H1 (cell line): ENCODE data around the gene AHNAK2. TPM values are rescaled to one million over a fixed set of nuclear protein-coding genes. Genes with fewer than 3 reads are reported as not detected.

Experiments used
- CTCF ChIA-PET: fragments of 300-600 bp; sonication (Branson Sonifier 250); formaldehyde crosslinking; loops from one replicate; lab custom pipeline; 2021; ENCODE audit not compliant: partially characterized antibody; lab: Charles Lee
- POLR2A ChIA-PET: fragments of 300-600 bp; sonication (Branson Sonifier 250); formaldehyde crosslinking; loops from one replicate; lab custom pipeline; 2021; ENCODE audit warnings: inconsistent platforms; ENCODE audit not compliant: partially characterized antibody; lab: Charles Lee
- DNase-seq, 2 experiments: peaks; one replicate each; pipeline versions ENCODE4 v3.0.0 to v3.0.0-alpha.2; 2010 to 2022; ENCODE audit warnings: low spot score in 2 of 2, low read depth in 1 of 2, mixed read lengths in 1 of 2
- FAIRE-seq: peaks from 2 replicates; lab custom pipeline; 2011; peaks lifted over from hg19 to GRCh38; lab: Jason Lieb, UNC
- H2AFZ ChIP-seq: 2 replicates; pipeline ENCODE4 v1.8.1; 2012; ENCODE audit warnings: low read length, inconsistent platforms
- H2AK5ac ChIP-seq: 2 replicates; pipeline ENCODE4 v1.6.1; 2013; ENCODE audit warnings: low read depth, low read length
- H2BK120ac ChIP-seq: replicated peaks from 2 replicates; pipeline ENCODE3; 2013; ENCODE audit warnings: low read depth, low read length, inconsistent platforms
- H2BK12ac ChIP-seq: 2 replicates; pipeline ENCODE4 v1.6.1; 2013; ENCODE audit warnings: low read depth, low read length
- H2BK15ac ChIP-seq: 2 replicates; pipeline ENCODE4 v1.6.1; 2013; ENCODE audit warnings: low read length
- H2BK20ac ChIP-seq: 2 replicates; pipeline ENCODE4 v1.6.1; 2013; ENCODE audit warnings: low read length
- H2BK5ac ChIP-seq: 2 replicates; pipeline ENCODE4 v1.6.1; 2013; ENCODE audit warnings: low read depth, low read length
- H3K14ac ChIP-seq: 2 replicates; pipeline ENCODE4 v1.6.1; 2013; ENCODE audit warnings: inconsistent platforms; ENCODE audit not compliant: insufficient read length
- H3K18ac ChIP-seq: 2 replicates; pipeline ENCODE4 v1.6.1; 2013; ENCODE audit warnings: low read length; ENCODE audit errors: extremely low read depth
- H3K23ac ChIP-seq: 2 replicates; pipeline ENCODE4 v1.6.1; 2013; ENCODE audit warnings: inconsistent platforms; ENCODE audit not compliant: insufficient read length
- H3K23me2 ChIP-seq: 2 replicates; pipeline ENCODE4 v1.6.1; 2013; ENCODE audit warnings: low read depth, low read length
- H3K27ac ChIP-seq: 2 replicates; pipeline ENCODE4 v1.6.1; 2011; ENCODE audit warnings: low read depth, low read length, inconsistent platforms
- H3K27me3 ChIP-seq, 4 experiments: replicated peaks in 1 of 4; 1 replicate in 1 of 4; 2 replicates in 3 of 4; pipeline versions ENCODE4 v1.6.1 to v1.8.1; 2011 to 2013; ENCODE audit warnings: low read length in 3 of 4, mild to moderate bottlenecking in 3 of 4, inconsistent platforms in 2 of 4, mixed read lengths in 2 of 4, moderate library complexity in 1 of 4; ENCODE audit not compliant: control insufficient read depth in 3 of 4, insufficient read depth in 3 of 4; ENCODE audit errors: extremely low read depth in 1 of 4
- H3K36me3 ChIP-seq, 4 experiments: 2 replicates each; pipeline versions ENCODE4 v1.6.1 to v1.8.1; 2011 to 2013; ENCODE audit warnings: mild to moderate bottlenecking in 4 of 4, low read length in 3 of 4, moderate library complexity in 2 of 4, control low read depth in 1 of 4, inconsistent platforms in 1 of 4; ENCODE audit not compliant: insufficient read depth in 4 of 4, control insufficient read depth in 2 of 4
- H3K4ac ChIP-seq: replicated peaks from 2 replicates; pipeline ENCODE3; 2013; ENCODE audit warnings: low read length, low read depth, mixed read lengths, inconsistent platforms; ENCODE audit not compliant: insufficient read length
- H3K4me1 ChIP-seq, 4 experiments: replicated peaks in 1 of 4; 1 replicate in 1 of 4; 2 replicates in 3 of 4; pipeline versions ENCODE4 v1.6.1 to v1.8.1; 2011 to 2013; ENCODE audit warnings: low read length in 3 of 4, inconsistent platforms in 2 of 4, mixed read lengths in 1 of 4; ENCODE audit not compliant: insufficient read depth in 4 of 4, control insufficient read depth in 3 of 4
- H3K4me2 ChIP-seq, 2 experiments: 2 replicates each; pipeline versions ENCODE4 v1.6.1 to v1.8.1; 2011 to 2013; ENCODE audit warnings: low read depth in 2 of 2, low read length in 2 of 2, control low read depth in 1 of 2, inconsistent platforms in 1 of 2, mild to moderate bottlenecking in 1 of 2; ENCODE audit not compliant: insufficient read depth in 1 of 2
- H3K4me3 ChIP-seq, 4 experiments: fragments of 200-600, 300-600 bp in 1 of 4; sonication (generic), shearing (Covaris generic), sonication (Bioruptor Twin) in 1 of 4; 2 replicates each; pipeline versions ENCODE4 v1.5.1 to v1.8.1; 2011 to 2016; ENCODE audit warnings: low read length in 4 of 4, low read depth in 3 of 4, control low read depth in 2 of 4, inconsistent platforms in 2 of 4, mild to moderate bottlenecking in 2 of 4, mixed read lengths in 1 of 4, moderate library complexity in 1 of 4; ENCODE audit not compliant: insufficient read depth in 2 of 4; ENCODE audit errors: extremely low read depth in 1 of 4
- H3K56ac ChIP-seq: replicated peaks from 2 replicates; pipeline ENCODE3; 2013; ENCODE audit warnings: low read depth, mild to moderate bottlenecking, mixed read lengths, low read length, inconsistent platforms; ENCODE audit not compliant: insufficient read length
- H3K79me1 ChIP-seq: 2 replicates; pipeline ENCODE4 v1.6.1; 2013; ENCODE audit warnings: low read depth, low read length, control low read depth
- H3K79me2 ChIP-seq, 2 experiments: 2 replicates each; pipeline versions ENCODE4 v1.6.1 to v1.8.1; 2012 to 2013; ENCODE audit warnings: low read length in 2 of 2, mild to moderate bottlenecking in 2 of 2, inconsistent platforms in 1 of 2; ENCODE audit not compliant: insufficient read depth in 2 of 2, control insufficient read depth in 1 of 2
- H3K9ac ChIP-seq, 4 experiments: replicated peaks in 1 of 4; 1 replicate in 1 of 4; 2 replicates in 3 of 4; pipeline versions ENCODE4 v1.6.1 to v1.8.1; 2011 to 2013; ENCODE audit warnings: low read depth in 3 of 4, low read length in 3 of 4, control low read depth in 2 of 4, mild to moderate bottlenecking in 2 of 4, moderate library complexity in 2 of 4, inconsistent platforms in 1 of 4; ENCODE audit errors: extremely low read depth in 1 of 4
- H3K9me3 ChIP-seq, 2 experiments: 2 replicates each; pipeline versions ENCODE4 v1.6.1 to v1.8.1; 2012 to 2013; ENCODE audit warnings: mild to moderate bottlenecking in 2 of 2, moderate library complexity in 2 of 2, control low read depth in 1 of 2, inconsistent platforms in 1 of 2, low read depth in 1 of 2, low read length in 1 of 2, mixed read lengths in 1 of 2; ENCODE audit not compliant: insufficient read depth in 2 of 2
- H4K20me1 ChIP-seq, 2 experiments: replicated peaks in 1 of 2; 2 replicates each; pipeline versions ENCODE3 to v1.8.1; 2011 to 2013; ENCODE audit warnings: inconsistent platforms in 2 of 2, low read length in 2 of 2, mild to moderate bottlenecking in 1 of 2; ENCODE audit not compliant: insufficient read depth in 2 of 2, control insufficient read depth in 1 of 2
- H4K5ac ChIP-seq: 2 replicates; pipeline ENCODE4 v1.6.1; 2013; ENCODE audit warnings: low read length, low read depth, mixed read lengths, inconsistent platforms; ENCODE audit not compliant: insufficient read length
- H4K8ac ChIP-seq: 2 replicates; pipeline ENCODE4 v1.8.0; 2013; ENCODE audit warnings: mild to moderate bottlenecking, moderate library complexity, low read length, inconsistent platforms; ENCODE audit not compliant: insufficient read depth; ENCODE audit errors: extremely low read depth
- H4K91ac ChIP-seq: replicated peaks from 2 replicates; pipeline ENCODE3; 2013; ENCODE audit warnings: low read length, mixed read lengths, inconsistent platforms; ENCODE audit not compliant: insufficient read length
- SIN3A ChIP-seq, 2 experiments: IDR thresholded peaks in 1 of 2; conservative IDR thresholded peaks in 1 of 2; 2 replicates each; pipeline ENCODE4 v1.6.1; 2011 to 2012; ENCODE audit warnings: low read length in 2 of 2, improper control_type of control experiment in 1 of 2, low read depth in 1 of 2, mild to moderate bottlenecking in 1 of 2
- SUZ12 ChIP-seq: fragments of 200-600 bp; sonication (generic); IDR thresholded peaks from 2 replicates; pipeline ENCODE4 v1.6.1; 2012; ENCODE audit warnings: mild to moderate bottlenecking, inconsistent platforms, low read length, moderate library complexity, mixed read lengths
- WGBS, 2 experiments: shearing (Covaris generic) in 1 of 2; methylation state at CpG; one replicate each; pipeline versions ENCODE4 v1.1.6 to v1.1.7; 2013 to 2015; ENCODE audit warnings: low lambda C conversion rate in 2 of 2, mixed read lengths in 2 of 2, inconsistent platforms in 1 of 2, low coverage in 1 of 2, missing lambda C conversion rate in 1 of 2; ENCODE audit not compliant: insufficient replicate concordance in 2 of 2, insufficient coverage in 1 of 2, insufficient read length in 1 of 2; ENCODE audit errors: extremely low coverage in 1 of 2, missing lambda C conversion rate in 1 of 2; 5-methylcytosine and 5-hydroxymethylcytosine counted together
- polyA plus RNA-seq, 7 experiments: library from polyadenylated mRNA; depleted of rRNA in 3 of 7; stranded (reverse) in 5 of 7; unstranded in 2 of 7; fragments of >200 nt in 5 of 7; fragments of 200-250 nt in 2 of 7; gene quantifications; 1 replicate in 5 of 7; 2 replicates in 1 of 7; 4 replicates in 1 of 7; pipeline versions ENCODE4 v1.2.1 to v1.2.3, GENCODE V29; 2011 to 2013; ENCODE audit warnings: missing spikeins in 2 of 7, mixed read lengths in 2 of 7
- total RNA-seq: library from RNA; stranded (reverse); fragmentation: NEBNext Ultra II Directional; extraction: Animal tissue kit (Norgen Biotek cat#: 25700); gene quantifications from 2 replicates; pipeline ENCODE4 v1.2.1, GENCODE V29; 2021
- TF ChIP-seq, protein P1 (sequence below): IDR thresholded peaks from 2 replicates; pipeline ENCODE4 v1.6.1; 2011; ENCODE audit warnings: low read length, improper control_type of control experiment

Gene AHNAK2
- total and polyA plus RNA-seq, 2 of the 8 experiments (the other 6 are each of a cell fraction or from before 2014, with no cell fraction given) = 0.95 to 2.0 TPM

DNA sequence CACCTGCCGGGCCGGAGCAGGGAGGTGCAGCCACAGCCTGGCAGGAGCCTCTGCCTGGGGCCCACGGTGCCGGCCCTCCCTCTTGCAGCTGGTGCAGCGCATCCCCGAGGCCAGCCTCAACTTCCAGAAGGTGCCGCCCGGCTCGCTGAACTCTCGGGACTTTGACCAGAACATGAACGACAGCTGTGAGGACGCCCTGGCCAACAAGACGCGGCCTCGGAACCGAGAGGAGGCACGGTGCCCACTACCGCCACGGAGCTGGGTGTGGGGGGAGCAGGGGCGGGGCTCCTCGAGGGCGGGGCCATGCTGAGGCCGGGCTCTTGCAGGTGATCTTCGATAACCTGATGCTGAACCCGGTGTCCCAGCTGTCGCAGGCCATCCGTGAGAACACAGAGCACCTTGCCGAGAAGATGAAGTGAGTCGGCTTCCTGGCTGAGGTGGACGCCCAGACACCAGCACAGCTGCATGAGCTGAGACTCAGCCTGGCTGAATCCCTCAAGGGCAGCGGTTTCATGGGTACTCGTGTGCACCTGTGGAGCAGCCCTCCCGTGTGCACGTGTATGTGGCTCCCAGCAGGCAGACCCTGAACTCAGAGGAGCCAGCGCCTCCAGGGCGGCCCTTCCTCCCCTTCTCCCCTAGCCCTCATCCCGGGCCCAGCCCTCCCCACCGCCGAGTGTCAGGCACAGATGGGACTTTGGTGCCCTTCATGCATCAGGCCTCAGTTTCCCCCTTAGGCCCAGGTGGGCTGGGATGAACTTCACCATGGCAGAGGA lies 84.6 kb downstream of the AHNAK2 start:
- peak in 1 of 2 experiments; percentile 46 for DNase-seq

More for the DNA sequence above, 84.6 kb downstream of the AHNAK2 start:
- 91% methylated on average over 30 of the region's 39 CpGs; no CpG with 5 or more reads in 1 of the 2 experiments for WGBS, 2 experiments
- Histone ChIP-seq H3K4ac (no peak overlapping the region), H2BK12ac (no peak overlapping the region), H3K4me1 (peaks cover 0 to 3% (median 1%) of the 10 kb centered on the region in 4 experiments; a peak in 3 of 7 replicates), H3K27me3 (no peaks in the 10 kb centered on the region), H4K5ac (no peak overlapping the region), H2BK20ac (no peak overlapping the region), H3K36me3 (no peaks in the 10 kb centered on the region; a peak in 1 of 8 replicates), H2AK5ac (no peak overlapping the region), H2BK5ac (no peak overlapping the region; the same call in 1 of the 2 replicates), H3K4me2 (no peak overlapping the region), H3K79me1 (no peaks in the 10 kb centered on the region), H3K14ac (no peak overlapping the region), H3K23ac (no peak overlapping the region), H4K20me1 (peaks cover 1 to 3% of the 10 kb centered on the region in 2 experiments), H3K79me2 (no peaks in the 10 kb centered on the region), H3K4me3 (no peak overlapping the region), H3K56ac (no peak overlapping the region), H4K8ac (no peak overlapping the region), H2AFZ (no peak overlapping the region)
- ChIA-PET POLR2A (interaction anchor here (0.7 to 1.6 kb wide), 4 partner anchors 11 to 108 kb away, joined by 3 to 7 read pairs (median 4); no protein-coding TSS in a partner anchor), CTCF (interaction anchor here (0.5 to 4.1 kb wide), 9 partner anchors 11 to 450 kb away, joined by 3 to 26 read pairs (median 4); no protein-coding TSS in a partner anchor)
- TF ChIP-seq SIN3A (conservative IDR thresholded peaks at IDR 0.05 in 1 of 2, IDR thresholded peaks at IDR 0.05 in 1 of 2; ENCODE audit: low read depth in 1 of 2, low read length in 2 of 2) = no peak
- TF ChIP-seq SUZ12 = no peak
- TF ChIP-seq, protein P1, sequence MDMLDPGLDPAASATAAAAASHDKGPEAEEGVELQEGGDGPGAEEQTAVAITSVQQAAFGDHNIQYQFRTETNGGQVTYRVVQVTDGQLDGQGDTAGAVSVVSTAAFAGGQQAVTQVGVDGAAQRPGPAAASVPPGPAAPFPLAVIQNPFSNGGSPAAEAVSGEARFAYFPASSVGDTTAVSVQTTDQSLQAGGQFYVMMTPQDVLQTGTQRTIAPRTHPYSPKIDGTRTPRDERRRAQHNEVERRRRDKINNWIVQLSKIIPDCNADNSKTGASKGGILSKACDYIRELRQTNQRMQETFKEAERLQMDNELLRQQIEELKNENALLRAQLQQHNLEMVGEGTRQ = no peak
- TF ChIP-seq, all 59 proteins: peak for 0
- H2BK15ac ChIP-seq = no peak overlapping the region
- no peak overlapping the region for H3K18ac ChIP-seq
- H3K9me3 ChIP-seq = no peaks in the 10 kb centered on the region
- H4K91ac ChIP-seq = no peak overlapping the region
- no peak for FAIRE-seq
- no peak overlapping the region for H2BK120ac ChIP-seq
- no peak overlapping the region; the same call in 1 of the 2 replicates for H3K27ac ChIP-seq
- H3K23me2 ChIP-seq = peaks cover 12% of the 10 kb centered on the region; the same call in 1 of the 2 replicates
- H3K9ac ChIP-seq = no peak overlapping the region
